Right lobe of liver (tissue), 6 donors: ENCODE data around the gene VSTM2L. TPM values are rescaled to one million over a fixed set of nuclear protein-coding genes. Genes with fewer than 3 reads are reported as not detected.

Source experiments
- ATAC-seq, 4 donors: fragments of 200-7000 bp; cut with Tn5 transposase; one replicate each; pipeline ENCODE4 v1.9.1; 2020; ENCODE audit warnings: mild to moderate bottlenecking in 4 of 4, moderate library complexity in 4 of 4
- DNase-seq, 3 donors: peaks; one replicate each; pipeline ENCODE4 v3.0.0-alpha.2; 2020
- H3K27ac ChIP-seq, 3 donors: fragments of 200-600 bp; one replicate each; pipeline ENCODE4 v1.8.0; 2022
- H3K27me3 ChIP-seq, 2 donors: fragments of 200-600 bp; one replicate each; pipeline ENCODE4 v1.8.0; 2022
- H3K36me3 ChIP-seq, 4 donors: fragments of 200-600 bp; sonication (generic) in 1 of 4; one replicate each; pipeline versions ENCODE4 v1.5.1 to v1.8.0; 2017 to 2022; ENCODE audit warnings: control low read depth in 1 of 4
- H3K4me1 ChIP-seq, 4 donors: fragments of 200-600 bp; sonication (generic) in 1 of 4; one replicate each; pipeline versions ENCODE4 v1.5.1 to v1.8.0; 2017 to 2022; ENCODE audit warnings: control low read depth in 1 of 4
- H3K4me3 ChIP-seq, 3 donors: fragments of 200-600 bp; one replicate each; pipeline ENCODE4 v1.8.0; 2022
- H3K9me3 ChIP-seq, 4 donors: fragments of 200-600 bp; sonication (generic) in 1 of 4; one replicate each; pipeline versions ENCODE4 v1.5.1 to v1.8.0; 2017 to 2022; ENCODE audit warnings: control low read depth in 1 of 4
- POLR2A ChIP-seq: fragments of 450-650 bp; IDR thresholded peaks from one replicate; pipeline ENCODE4 v1.6.1; 2017; ENCODE audit warnings: antibody characterized with exemption, mild to moderate bottlenecking
- WGBS: methylation state at CpG from one replicate; pipeline ENCODE4 v1.1.6; 2018; ENCODE audit warnings: low coverage, low lambda C conversion rate; ENCODE audit not compliant: insufficient coverage; ENCODE audit errors: missing lambda C conversion rate; 5-methylcytosine and 5-hydroxymethylcytosine counted together
- intact Hi-C, 2 donors: fragments of 100-400 bp; cut with DNase I; formaldehyde crosslinking; loops; one replicate each; pipeline versions ENCODE4 v1.11.2 to v1.14.1; 2022
- total RNA-seq, 6 experiments: library from RNA; depleted of rRNA in 2 of 6; stranded (reverse); fragments of >200 nt in 2 of 6; fragmentation: NEBNext Ultra II Directional in 3 of 6; extraction: Animal tissue kit (Norgen Biotek cat#: 25700) in 3 of 6; gene quantifications; one replicate each; pipeline versions ENCODE4 v1.1.0 to v1.2.4, GENCODE V29; 2016 to 2023
- TF ChIP-seq, protein P1 (sequence below), 4 donors: fragments of 200-600 bp in 3 of 4; fragments of 450-650 bp in 1 of 4; IDR thresholded peaks; one replicate each; pipeline versions ENCODE4 v1.5.1 to v1.8.0; 2016 to 2022; ENCODE audit warnings: antibody characterized with exemption in 4 of 4, mild to moderate bottlenecking in 2 of 4
- donor health status: DM: no; HTN: yes; CAD: no.
- donor health status: DM: no; HTN: no; CAD: no.
- donor health status: DM: no; HTN: no; CAD: no.
- donor health status: DM: no; HTN: yes; CAD: no.
- donor health status: DM: no; HTN: yes; CAD: no.

Gene VSTM2L
- total RNA-seq, 6 experiments from 2014 or later, result 0.56 to 10.7 (median 1.8) TPM

DNA sequence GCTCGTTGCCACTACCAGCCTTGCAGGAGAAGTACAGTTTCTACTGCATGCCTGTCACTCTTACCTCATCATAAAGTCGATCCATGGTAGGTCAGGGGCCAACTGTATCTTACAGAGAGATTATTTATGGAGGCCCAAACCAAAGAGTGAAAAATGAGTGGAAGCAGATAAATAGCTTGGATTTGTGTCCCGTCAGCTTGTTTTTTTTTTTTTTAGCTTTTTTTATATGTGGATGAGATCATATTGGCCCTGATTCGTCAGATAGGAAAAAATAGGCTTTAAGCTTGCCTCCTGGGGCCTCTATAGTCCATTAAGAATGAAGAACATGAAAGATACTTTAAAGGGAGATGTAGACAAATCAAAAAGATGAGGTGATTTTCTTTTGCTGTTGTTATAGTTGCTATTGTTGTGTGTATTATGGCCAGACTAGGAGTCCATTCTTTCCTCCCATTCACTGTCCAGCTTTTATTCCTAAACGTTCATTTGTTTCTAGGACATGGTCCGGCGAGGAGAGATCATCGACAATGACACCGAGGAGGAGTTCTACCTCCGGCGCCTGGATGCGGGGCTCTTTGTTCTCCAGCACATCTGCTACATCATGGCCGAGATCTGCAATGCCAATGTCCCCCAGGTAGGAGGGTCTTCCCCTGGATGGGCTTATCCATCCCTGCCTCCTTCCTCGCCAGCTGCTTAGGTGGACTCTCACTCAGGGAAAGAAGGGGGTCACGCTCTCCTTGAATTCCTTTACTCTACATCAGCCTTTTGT, 43.3 kb upstream of the VSTM2L start:
- H3K4me3 ChIP-seq, result no peak overlapping the region
- peaks cover 0 to 24% (median 2%) of the 10 kb centered on the region in 4 donors for H3K36me3 ChIP-seq
- 88% methylated on average over 14 of the region's 15 CpGs for WGBS
- DNase-seq (no peak), ATAC-seq (no peak)
- H3K27me3 ChIP-seq, result no peaks in the 10 kb centered on the region
- no peaks in the 10 kb centered on the region for H3K4me1 ChIP-seq
- H3K27ac ChIP-seq, result no peak overlapping the region
- TF ChIP-seq POLR2A, result no peak
- TF ChIP-seq, protein P1, sequence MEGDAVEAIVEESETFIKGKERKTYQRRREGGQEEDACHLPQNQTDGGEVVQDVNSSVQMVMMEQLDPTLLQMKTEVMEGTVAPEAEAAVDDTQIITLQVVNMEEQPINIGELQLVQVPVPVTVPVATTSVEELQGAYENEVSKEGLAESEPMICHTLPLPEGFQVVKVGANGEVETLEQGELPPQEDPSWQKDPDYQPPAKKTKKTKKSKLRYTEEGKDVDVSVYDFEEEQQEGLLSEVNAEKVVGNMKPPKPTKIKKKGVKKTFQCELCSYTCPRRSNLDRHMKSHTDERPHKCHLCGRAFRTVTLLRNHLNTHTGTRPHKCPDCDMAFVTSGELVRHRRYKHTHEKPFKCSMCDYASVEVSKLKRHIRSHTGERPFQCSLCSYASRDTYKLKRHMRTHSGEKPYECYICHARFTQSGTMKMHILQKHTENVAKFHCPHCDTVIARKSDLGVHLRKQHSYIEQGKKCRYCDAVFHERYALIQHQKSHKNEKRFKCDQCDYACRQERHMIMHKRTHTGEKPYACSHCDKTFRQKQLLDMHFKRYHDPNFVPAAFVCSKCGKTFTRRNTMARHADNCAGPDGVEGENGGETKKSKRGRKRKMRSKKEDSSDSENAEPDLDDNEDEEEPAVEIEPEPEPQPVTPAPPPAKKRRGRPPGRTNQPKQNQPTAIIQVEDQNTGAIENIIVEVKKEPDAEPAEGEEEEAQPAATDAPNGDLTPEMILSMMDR (IDR thresholded peaks at IDR 0.05), result no peak
- H3K9me3 ChIP-seq, result no peaks in the 10 kb centered on the region
- intact Hi-C loops, result no loop called here

DNA sequence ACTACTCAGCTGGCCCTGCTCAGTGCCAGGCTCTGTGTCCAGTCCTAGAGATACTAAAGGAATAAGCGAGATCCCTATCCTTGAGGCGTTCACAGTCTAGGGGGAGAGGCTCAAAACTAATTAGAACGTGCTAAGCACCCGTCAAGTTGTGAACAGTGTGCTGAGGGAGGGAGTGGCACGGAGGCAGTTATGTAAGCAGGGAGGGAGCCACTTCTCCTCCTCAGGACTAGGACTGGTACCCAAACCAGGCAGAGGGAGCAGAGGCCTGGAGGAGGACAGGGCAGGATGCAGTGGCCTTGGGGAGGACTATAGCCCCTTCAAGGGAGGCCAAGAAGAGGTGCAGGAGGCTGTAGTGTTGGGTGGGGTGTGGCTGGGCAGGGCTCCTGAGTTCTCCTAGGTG, 39.6 kb upstream of the VSTM2L start:
- no peak overlapping the region for H3K4me3 ChIP-seq
- H3K4me1 ChIP-seq, result peaks cover 0 to 4% (median 0%) of the 10 kb centered on the region in 4 donors
- no peak for DNase-seq
- H3K9me3 ChIP-seq, result no peaks in the 10 kb centered on the region
- peaks cover 0 to 29% (median 2%) of the 10 kb centered on the region in 4 donors for H3K36me3 ChIP-seq
- intact Hi-C loops, result no loop called here
- no peak for ATAC-seq
- H3K27ac ChIP-seq, result no peak overlapping the region
- TF ChIP-seq, protein P1 (IDR thresholded peaks at IDR 0.05), result no peak
- TF ChIP-seq POLR2A, result no peak
- no CpG with 5 or more reads among the region's 5 CpGs for WGBS
- no peaks in the 10 kb centered on the region for H3K27me3 ChIP-seq

- Histone ChIP-seq H3K4me3 (no peak overlapping the region), H3K9me3 (no peaks in the 10 kb centered on the region), H3K27me3 (no peaks in the 10 kb centered on the region), H3K4me1 (peaks cover 0 to 4% (median 0%) of the 10 kb centered on the region in 4 donors), H3K27ac (no peak overlapping the region), H3K36me3 (peaks cover 0 to 34% (median 2%) of the 10 kb centered on the region in 4 donors)
- intact Hi-C loops, result no loop called here
- 73% methylated on average over 6 of the region's 8 CpGs for WGBS
- TF ChIP-seq, protein P1 (IDR thresholded peaks at IDR 0.05), result no peak
- TF ChIP-seq POLR2A, result no peak
- ATAC-seq (no peak), DNase-seq (no peak)
Observed at GRCh38 chr20:37864298-37864697, 38.6 kb upstream of the VSTM2L start.

DNA sequence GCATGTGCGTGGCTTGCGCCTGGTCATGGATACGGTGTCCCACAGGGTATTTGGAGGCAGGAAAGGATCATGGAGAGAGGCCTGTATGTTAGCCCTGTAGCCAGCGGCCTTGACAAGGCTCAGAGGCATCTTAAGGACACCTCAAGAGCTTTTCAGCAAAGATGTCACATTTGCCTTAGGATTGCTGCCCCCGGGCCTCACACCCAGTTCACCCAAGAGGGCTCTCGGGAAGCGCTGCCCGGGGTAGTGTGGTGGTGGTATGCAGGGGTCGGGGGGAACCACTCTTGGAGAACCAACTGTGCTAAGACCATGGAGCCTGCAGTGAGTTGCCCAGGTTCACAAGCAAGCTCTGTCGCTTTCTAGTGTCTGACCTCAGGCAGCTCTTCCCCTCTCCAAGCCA, 36.9 kb upstream of the VSTM2L start:
- H3K27ac ChIP-seq, result no peak overlapping the region
- H3K4me1 ChIP-seq, result peaks cover 0 to 4% (median 0%) of the 10 kb centered on the region in 4 donors
- H3K4me3 ChIP-seq, result no peak overlapping the region
- TF ChIP-seq, protein P1 (IDR thresholded peaks at IDR 0.05), result no peak
- TF ChIP-seq POLR2A, result no peak
- intact Hi-C loops, result no loop called here
- no peak for ATAC-seq
- 91% methylated on average over 6 of the region's 10 CpGs for WGBS
- no peaks in the 10 kb centered on the region for H3K27me3 ChIP-seq
- no peaks in the 10 kb centered on the region for H3K9me3 ChIP-seq
- peaks cover 0 to 18% (median 1%) of the 10 kb centered on the region in 4 donors for H3K36me3 ChIP-seq
- DNase-seq, result no peak
